ENCODE results near the gene SPINK4.

DNA sequence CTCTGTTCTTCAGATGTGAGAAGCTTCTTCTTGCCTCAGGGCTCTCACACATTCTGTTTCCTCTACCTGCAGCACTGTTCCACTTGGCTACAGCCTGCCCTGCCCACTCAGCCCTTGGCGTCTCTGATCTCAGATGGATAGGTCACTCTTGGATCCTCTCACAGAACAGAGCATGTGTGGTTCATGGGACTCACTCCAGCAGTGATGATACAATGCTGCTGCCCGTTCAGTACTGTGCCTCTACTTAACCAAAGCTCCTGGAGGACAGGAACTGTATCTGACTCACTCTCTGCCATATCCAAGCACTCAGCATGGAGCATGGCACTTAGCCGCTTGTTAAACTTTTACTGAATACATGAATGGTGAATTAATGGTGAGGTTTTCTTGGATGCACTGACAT lies 3.4 kb upstream of the SPINK4 start:
- TF ChIP-seq, protein P1, sequence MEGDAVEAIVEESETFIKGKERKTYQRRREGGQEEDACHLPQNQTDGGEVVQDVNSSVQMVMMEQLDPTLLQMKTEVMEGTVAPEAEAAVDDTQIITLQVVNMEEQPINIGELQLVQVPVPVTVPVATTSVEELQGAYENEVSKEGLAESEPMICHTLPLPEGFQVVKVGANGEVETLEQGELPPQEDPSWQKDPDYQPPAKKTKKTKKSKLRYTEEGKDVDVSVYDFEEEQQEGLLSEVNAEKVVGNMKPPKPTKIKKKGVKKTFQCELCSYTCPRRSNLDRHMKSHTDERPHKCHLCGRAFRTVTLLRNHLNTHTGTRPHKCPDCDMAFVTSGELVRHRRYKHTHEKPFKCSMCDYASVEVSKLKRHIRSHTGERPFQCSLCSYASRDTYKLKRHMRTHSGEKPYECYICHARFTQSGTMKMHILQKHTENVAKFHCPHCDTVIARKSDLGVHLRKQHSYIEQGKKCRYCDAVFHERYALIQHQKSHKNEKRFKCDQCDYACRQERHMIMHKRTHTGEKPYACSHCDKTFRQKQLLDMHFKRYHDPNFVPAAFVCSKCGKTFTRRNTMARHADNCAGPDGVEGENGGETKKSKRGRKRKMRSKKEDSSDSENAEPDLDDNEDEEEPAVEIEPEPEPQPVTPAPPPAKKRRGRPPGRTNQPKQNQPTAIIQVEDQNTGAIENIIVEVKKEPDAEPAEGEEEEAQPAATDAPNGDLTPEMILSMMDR (IDR thresholded peaks at IDR 0.05), result no peak
- TF ChIP-seq POLR2A (IDR thresholded peaks at IDR 0.05), result no peak

Data from uterus (tissue), 2 donors.